HepG2 (cell line): ENCODE measurements around the gene WRAP73. TPM values are rescaled to one million over a fixed set of nuclear protein-coding genes. Genes with fewer than 3 reads are reported as not detected.

ENCODE experiments used
- ATM ChIP-seq: fragments of 450-650 bp; IDR thresholded peaks from 2 replicates; pipeline ENCODE4 v1.7.1; 2017; ENCODE audit warnings: mild to moderate bottlenecking, borderline replicate concordance
- FOXC1 ChIP-seq: sonication (generic); formaldehyde crosslinking; IDR thresholded peaks from 2 replicates; pipeline ENCODE4 v1.8.0; 2022; ENCODE audit warnings: mild to moderate bottlenecking, missing genetic modification reagents, borderline replicate concordance
- HIVEP1 ChIP-seq: sonication (generic); formaldehyde crosslinking; IDR thresholded peaks from 2 replicates; pipeline ENCODE4 v1.4.0; 2020; ENCODE audit warnings: mild to moderate bottlenecking, missing genetic modification reagents
- HNF4A ChIP-seq: sonication (generic); formaldehyde crosslinking; IDR thresholded peaks from 2 replicates; pipeline ENCODE4 v1.4.0; 2020; ENCODE audit warnings: missing genetic modification reagents
- NFE2L2 ChIP-seq: fragments of 150-350 bp; IDR thresholded peaks from 2 replicates; pipeline ENCODE4 v1.6.1; 2014; ENCODE audit warnings: low read length
- NR2C2 ChIP-seq: sonication (generic); formaldehyde crosslinking; IDR thresholded peaks from 2 replicates; pipeline ENCODE4 v1.4.0; 2020; ENCODE audit warnings: missing genetic modification reagents, mild to moderate bottlenecking, moderate library complexity, borderline replicate concordance
- SP4 ChIP-seq: sonication (generic); formaldehyde crosslinking; IDR thresholded peaks from 2 replicates; pipeline ENCODE4 v1.8.1; 2023; ENCODE audit warnings: mild to moderate bottlenecking, missing genetic modification reagents
- SRSF1 ChIP-seq: fragments of 200-400 bp; formaldehyde crosslinking; optimal IDR thresholded peaks from 2 replicates; pipeline ENCODE3; 2017; ENCODE audit warnings: mild to moderate bottlenecking, low read depth, low read length, moderate library complexity
- TAF1 ChIP-seq: sonication (generic); formaldehyde crosslinking; IDR thresholded peaks from 2 replicates; pipeline ENCODE4 v1.4.0; 2020; ENCODE audit warnings: missing genetic modification reagents
- TBL1XR1 ChIP-seq: fragments of 150-350 bp; IDR thresholded peaks from 2 replicates; pipeline ENCODE4 v1.6.1; 2014; ENCODE audit warnings: borderline replicate concordance, low read length; ENCODE audit not compliant: partially characterized antibody
- ZBTB42 ChIP-seq: sonication (generic); formaldehyde crosslinking; IDR thresholded peaks from 2 replicates; pipeline ENCODE4 v1.5.0; 2020; ENCODE audit warnings: mild to moderate bottlenecking, missing genetic modification reagents
- ZFAT ChIP-seq: sonication (generic); formaldehyde crosslinking; conservative IDR thresholded peaks from 2 replicates; pipeline ENCODE4 v1.8.1; 2023; ENCODE audit warnings: missing genetic modification reagents, inconsistent platforms
- ZNF230 ChIP-seq: sonication (generic); formaldehyde crosslinking; IDR thresholded peaks from 2 replicates; pipeline ENCODE4 v1.4.0; 2020; ENCODE audit warnings: mild to moderate bottlenecking, missing genetic modification reagents
- ZNF329 ChIP-seq: sonication (generic); formaldehyde crosslinking; IDR thresholded peaks from 2 replicates; pipeline ENCODE4 v1.9.0; 2021; ENCODE audit warnings: low read depth, mild to moderate bottlenecking, missing genetic modification reagents
- ZNF383 ChIP-seq: sonication (generic); formaldehyde crosslinking; IDR thresholded peaks from 2 replicates; pipeline ENCODE4 v1.4.0; 2020; ENCODE audit warnings: missing genetic modification reagents, mild to moderate bottlenecking, borderline replicate concordance
- ZNF724P ChIP-seq: sonication (generic); formaldehyde crosslinking; IDR thresholded peaks from 2 replicates; pipeline ENCODE4 v1.8.0; 2022; ENCODE audit warnings: missing genetic modification reagents, borderline replicate concordance
- ZNF768 ChIP-seq: sonication (generic); formaldehyde crosslinking; IDR thresholded peaks from 2 replicates; pipeline ENCODE4 v1.4.0; 2020; ENCODE audit warnings: missing genetic modification reagents
- ZZZ3 ChIP-seq: sonication (generic); formaldehyde crosslinking; IDR thresholded peaks from 2 replicates; pipeline ENCODE4 v1.4.0; 2020; ENCODE audit warnings: missing genetic modification reagents, mild to moderate bottlenecking, borderline replicate concordance
- polyA plus RNA-seq, 8 experiments: library from polyadenylated mRNA; depleted of rRNA in 3 of 8; stranded (reverse) in 7 of 8; unstranded in 1 of 8; fragments of >200 nt; fragmentation: Illumina TruSeq in 4 of 8; extraction: Trizol in 4 of 8; gene quantifications; 2 replicates each; pipeline versions ENCODE4 v1.2.1 to v1.2.3, GENCODE V29; 2011 to 2016; ENCODE audit warnings: low read depth in 4 of 8, missing spikeins in 1 of 8, mixed read lengths in 1 of 8; ENCODE audit not compliant: insufficient read depth in 1 of 8
- total RNA-seq, 5 experiments: library from RNA; depleted of rRNA; stranded (reverse); fragments of >200 nt; fragmentation: Illumina TruSeq; extraction: Trizol; gene quantifications; 2 replicates each; pipeline ENCODE4 v1.2.3, GENCODE V29; 2016; ENCODE audit warnings: low read depth in 1 of 5
- TF ChIP-seq, protein P1 (sequence below): sonication (generic); formaldehyde crosslinking; conservative IDR thresholded peaks from 2 replicates; pipeline ENCODE4 v1.5.0; 2020; ENCODE audit warnings: missing genetic modification reagents
- TF ChIP-seq, protein P2 (sequence below): sonication (generic); formaldehyde crosslinking; IDR thresholded peaks from 2 replicates; pipeline ENCODE4 v1.5.1; 2020; ENCODE audit warnings: missing genetic modification reagents, mild to moderate bottlenecking, borderline replicate concordance
- TF ChIP-seq, protein P3 (sequence below): conservative IDR thresholded peaks from 2 replicates; pipeline ENCODE4 v1.6.1; 2018; ENCODE audit warnings: missing genetic modification reagents
- TF ChIP-seq, protein P4 (sequence below): sonication (generic); formaldehyde crosslinking; IDR thresholded peaks from 2 replicates; pipeline ENCODE4 v1.8.0; 2022; ENCODE audit warnings: missing genetic modification reagents, mild to moderate bottlenecking, moderate library complexity, borderline replicate concordance

Gene WRAP73
- total and polyA plus RNA-seq, 2 of the 13 experiments (the other 11 are each of a cell fraction or from before 2014, with no cell fraction given): 18.1 to 40.4 TPM

DNA sequence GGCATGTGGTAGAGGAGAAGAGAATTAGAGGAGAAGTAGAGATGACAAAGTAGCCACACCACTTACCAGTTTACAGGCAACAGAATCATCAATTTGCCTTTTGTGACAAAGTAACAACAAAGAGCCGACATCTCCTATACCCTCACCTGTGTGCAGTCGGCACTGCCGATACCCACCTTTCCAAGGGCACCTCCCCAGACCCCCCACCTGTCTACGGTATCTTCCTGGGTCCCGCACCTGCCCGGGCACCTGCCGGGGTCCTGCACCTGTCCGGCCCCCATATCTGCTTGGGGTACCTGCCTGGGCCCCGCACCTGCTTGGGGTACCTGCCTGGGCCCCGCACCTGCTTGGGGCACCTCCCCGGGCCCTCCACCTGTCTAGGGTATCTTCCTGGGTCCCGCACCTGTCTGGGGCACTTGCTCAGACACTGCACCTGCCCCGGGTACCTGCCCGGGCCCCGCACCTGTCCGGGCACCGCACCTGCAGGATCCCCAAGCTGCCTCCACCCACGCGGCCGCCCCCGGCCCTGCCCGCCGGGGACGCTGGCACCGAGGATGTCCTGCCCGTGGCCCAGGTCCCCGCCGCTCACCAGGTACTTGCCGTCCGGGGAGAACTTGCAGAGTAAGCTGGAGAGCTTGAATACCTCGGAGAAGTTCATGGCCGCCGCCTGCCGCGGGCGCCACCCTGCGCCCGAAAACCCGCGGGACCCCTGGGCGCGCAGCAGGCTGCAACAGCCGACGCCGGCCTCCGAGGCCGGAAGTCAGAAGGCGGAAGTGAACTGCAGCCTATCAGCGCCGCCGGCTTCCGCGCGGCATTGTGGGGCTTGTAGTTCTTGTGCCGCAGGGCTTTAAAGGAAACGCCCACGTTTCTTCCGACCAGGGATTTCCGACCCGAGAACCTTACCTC lies at the start of gene WRAP73 (continued):
- TF ChIP-seq, protein P1, sequence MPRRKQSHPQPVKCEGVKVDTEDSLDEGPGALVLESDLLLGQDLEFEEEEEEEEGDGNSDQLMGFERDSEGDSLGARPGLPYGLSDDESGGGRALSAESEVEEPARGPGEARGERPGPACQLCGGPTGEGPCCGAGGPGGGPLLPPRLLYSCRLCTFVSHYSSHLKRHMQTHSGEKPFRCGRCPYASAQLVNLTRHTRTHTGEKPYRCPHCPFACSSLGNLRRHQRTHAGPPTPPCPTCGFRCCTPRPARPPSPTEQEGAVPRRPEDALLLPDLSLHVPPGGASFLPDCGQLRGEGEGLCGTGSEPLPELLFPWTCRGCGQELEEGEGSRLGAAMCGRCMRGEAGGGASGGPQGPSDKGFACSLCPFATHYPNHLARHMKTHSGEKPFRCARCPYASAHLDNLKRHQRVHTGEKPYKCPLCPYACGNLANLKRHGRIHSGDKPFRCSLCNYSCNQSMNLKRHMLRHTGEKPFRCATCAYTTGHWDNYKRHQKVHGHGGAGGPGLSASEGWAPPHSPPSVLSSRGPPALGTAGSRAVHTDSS (CRISPR knock-in tag): no peak
- TF ChIP-seq TBL1XR1 (no peak), ZNF724P (CRISPR knock-in tag) (0 out of 2 replicates have a peak, but pooled peaks have one; percentile 40), FOXC1 (CRISPR knock-in tag) (0 out of 2 replicates have a peak, but pooled peaks have one; percentile 38), ZNF768 (CRISPR knock-in tag) (peak; percentile 41; the same call in 1 of the 2 replicates), ZNF383 (CRISPR knock-in tag) (0 out of 2 replicates have a peak, but pooled peaks have one; percentile 34), SP4 (peak; percentile 30; the same call in 1 of the 2 replicates), ATM (no peak), ZZZ3 (CRISPR knock-in tag) (0 out of 2 replicates have a peak, but pooled peaks have one; percentile 34), NR2C2 (CRISPR knock-in tag) (peak; percentile 62), TAF1 (CRISPR knock-in tag) (peak; percentile 44; the same call in 1 of the 2 replicates), HNF4A (CRISPR knock-in tag) (no peak), SRSF1 (peak; percentile 82), ZBTB42 (CRISPR knock-in tag) (0 out of 2 replicates have a peak, but pooled peaks have one; percentile 57), ZFAT (CRISPR knock-in tag) (no peak), NFE2L2 (no peak), ZNF329 (CRISPR knock-in tag) (no peak), ZNF230 (CRISPR knock-in tag) (peak; percentile 88), HIVEP1 (CRISPR knock-in tag) (peak; percentile 74)
- TF ChIP-seq, protein P2, sequence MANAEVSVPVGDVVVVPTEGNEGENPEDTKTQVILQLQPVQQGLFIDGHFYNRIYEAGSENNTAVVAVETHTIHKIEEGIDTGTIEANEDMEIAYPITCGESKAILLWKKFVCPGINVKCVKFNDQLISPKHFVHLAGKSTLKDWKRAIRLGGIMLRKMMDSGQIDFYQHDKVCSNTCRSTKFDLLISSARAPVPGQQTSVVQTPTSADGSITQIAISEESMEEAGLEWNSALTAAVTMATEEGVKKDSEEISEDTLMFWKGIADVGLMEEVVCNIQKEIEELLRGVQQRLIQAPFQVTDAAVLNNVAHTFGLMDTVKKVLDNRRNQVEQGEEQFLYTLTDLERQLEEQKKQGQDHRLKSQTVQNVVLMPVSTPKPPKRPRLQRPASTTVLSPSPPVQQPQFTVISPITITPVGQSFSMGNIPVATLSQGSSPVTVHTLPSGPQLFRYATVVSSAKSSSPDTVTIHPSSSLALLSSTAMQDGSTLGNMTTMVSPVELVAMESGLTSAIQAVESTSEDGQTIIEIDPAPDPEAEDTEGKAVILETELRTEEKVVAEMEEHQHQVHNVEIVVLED (CRISPR knock-in tag): 0 out of 2 replicates have a peak, but pooled peaks have one; percentile 67
- TF ChIP-seq, protein P3, sequence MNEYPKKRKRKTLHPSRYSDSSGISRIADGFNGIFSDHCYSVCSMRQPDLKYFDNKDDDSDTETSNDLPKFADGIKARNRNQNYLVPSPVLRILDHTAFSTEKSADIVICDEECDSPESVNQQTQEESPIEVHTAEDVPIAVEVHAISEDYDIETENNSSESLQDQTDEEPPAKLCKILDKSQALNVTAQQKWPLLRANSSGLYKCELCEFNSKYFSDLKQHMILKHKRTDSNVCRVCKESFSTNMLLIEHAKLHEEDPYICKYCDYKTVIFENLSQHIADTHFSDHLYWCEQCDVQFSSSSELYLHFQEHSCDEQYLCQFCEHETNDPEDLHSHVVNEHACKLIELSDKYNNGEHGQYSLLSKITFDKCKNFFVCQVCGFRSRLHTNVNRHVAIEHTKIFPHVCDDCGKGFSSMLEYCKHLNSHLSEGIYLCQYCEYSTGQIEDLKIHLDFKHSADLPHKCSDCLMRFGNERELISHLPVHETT: 0 out of 2 replicates have a peak, but pooled peaks have one; percentile 35
- TF ChIP-seq, protein P4, sequence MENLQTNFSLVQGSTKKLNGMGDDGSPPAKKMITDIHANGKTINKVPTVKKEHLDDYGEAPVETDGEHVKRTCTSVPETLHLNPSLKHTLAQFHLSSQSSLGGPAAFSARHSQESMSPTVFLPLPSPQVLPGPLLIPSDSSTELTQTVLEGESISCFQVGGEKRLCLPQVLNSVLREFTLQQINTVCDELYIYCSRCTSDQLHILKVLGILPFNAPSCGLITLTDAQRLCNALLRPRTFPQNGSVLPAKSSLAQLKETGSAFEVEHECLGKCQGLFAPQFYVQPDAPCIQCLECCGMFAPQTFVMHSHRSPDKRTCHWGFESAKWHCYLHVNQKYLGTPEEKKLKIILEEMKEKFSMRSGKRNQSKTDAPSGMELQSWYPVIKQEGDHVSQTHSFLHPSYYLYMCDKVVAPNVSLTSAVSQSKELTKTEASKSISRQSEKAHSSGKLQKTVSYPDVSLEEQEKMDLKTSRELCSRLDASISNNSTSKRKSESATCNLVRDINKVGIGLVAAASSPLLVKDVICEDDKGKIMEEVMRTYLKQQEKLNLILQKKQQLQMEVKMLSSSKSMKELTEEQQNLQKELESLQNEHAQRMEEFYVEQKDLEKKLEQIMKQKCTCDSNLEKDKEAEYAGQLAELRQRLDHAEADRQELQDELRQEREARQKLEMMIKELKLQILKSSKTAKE: no peak
